SK-N-SH treated with all-trans-retinoic acid at 6 μM for 48 hours (cell line): ENCODE measurements around the gene SHC1.
A peak's percentile ranks its signal among the peaks of the same experiment; 100 is the strongest.

Experiments used
- CREB5 ChIP-seq: fragments of 250-450 bp; sonication (Bioruptor Pico); IDR thresholded peaks from 2 replicates; pipeline ENCODE4 v1.5.1; 2020; ENCODE audit warnings: low read depth, mild to moderate bottlenecking, moderate library complexity
- ESRRG ChIP-seq: fragments of 250-450 bp; sonication (Bioruptor Pico); IDR thresholded peaks from 2 replicates; pipeline ENCODE4 v1.6.1; 2021; ENCODE audit warnings: mild to moderate bottlenecking
- OSR1 ChIP-seq: fragments of 250-450 bp; sonication (Bioruptor Pico); IDR thresholded peaks from 2 replicates; pipeline ENCODE4 v1.8.0; 2022; ENCODE audit warnings: moderate library complexity, mild to moderate bottlenecking, inconsistent platforms
- PATZ1 ChIP-seq: fragments of 250-450 bp; sonication (Bioruptor Pico); IDR thresholded peaks from 2 replicates; pipeline ENCODE4 v1.8.0; 2020; ENCODE audit warnings: mild to moderate bottlenecking, moderate library complexity, borderline replicate concordance
- PPARA ChIP-seq: fragments of 250-450 bp; sonication (Bioruptor Pico); IDR thresholded peaks from 2 replicates; pipeline ENCODE4 v1.5.0; 2020; ENCODE audit warnings: mild to moderate bottlenecking, borderline replicate concordance
- TCF4 ChIP-seq: fragments of 250-450 bp; sonication (Bioruptor Pico); IDR thresholded peaks from 2 replicates; pipeline ENCODE4 v1.8.0; 2021; ENCODE audit warnings: mild to moderate bottlenecking, moderate library complexity, borderline replicate concordance
- TSHZ2 ChIP-seq: fragments of 250-450 bp; sonication (Bioruptor Pico); IDR thresholded peaks from 2 replicates; pipeline ENCODE4 v1.5.0; 2020; ENCODE audit warnings: mild to moderate bottlenecking, moderate library complexity
- ZC3H10 ChIP-seq: fragments of 250-450 bp; sonication (Bioruptor Pico); IDR thresholded peaks from 2 replicates; pipeline ENCODE4 v1.5.1; 2021; ENCODE audit warnings: mild to moderate bottlenecking, moderate library complexity
- ZFP3 ChIP-seq: fragments of 250-450 bp; sonication (Bioruptor Pico); IDR thresholded peaks from 2 replicates; pipeline ENCODE4 v1.5.0; 2020; ENCODE audit warnings: mild to moderate bottlenecking, moderate library complexity
- ZNF70 ChIP-seq: fragments of 450-650 bp; formaldehyde crosslinking; IDR thresholded peaks from 2 replicates; pipeline ENCODE4 v1.5.0; 2020; ENCODE audit warnings: mild to moderate bottlenecking, moderate library complexity

GRCh38 chr1:155017041-155017945 is 46.7 kb upstream of the SHC1 start:
- TF ChIP-seq ZC3H10: no peak
- peak; percentile 44; the same call in 1 of the 2 replicates for TF ChIP-seq PATZ1 (CRISPR knock-in tag)
- no peak for TF ChIP-seq OSR1 (CRISPR knock-in tag)
- TF ChIP-seq CREB5 (CRISPR knock-in tag): no peak
- no peak for TF ChIP-seq PPARA (CRISPR knock-in tag)
- no peak for TF ChIP-seq TSHZ2 (CRISPR knock-in tag)
- no peak for TF ChIP-seq TCF4 (CRISPR knock-in tag)
- TF ChIP-seq ZNF70 (CRISPR knock-in tag): no peak
- no peak for TF ChIP-seq ZFP3 (CRISPR knock-in tag)
- no peak for TF ChIP-seq ESRRG (CRISPR knock-in tag)
